NCI-H774 (cell line): ENCODE data around the gene HDAC2.

ENCODE experiments used
- DNase-seq: peaks from one replicate; lab custom pipeline; 2025; lab: John Stamatoyannopoulos, UW

The HDAC2 gene

GRCh38 chr6:113909224-113909856 lies 61.6 kb downstream of the HDAC2 start:
- peak; percentile 66 for DNase-seq

- DNase-seq, result no peak
Measured at GRCh38 chr6:113908801-113909200, 62.1 kb downstream of the HDAC2 start.

GRCh38 chr6:113907102-113907815 lies 63.7 kb downstream of the HDAC2 start:
- no peak for DNase-seq

GRCh38 chr6:113903666-113904330 lies 67.2 kb downstream of the HDAC2 start:
- peak; percentile 23 for DNase-seq

- no peak for DNase-seq
Measured at GRCh38 chr6:113901482-113901881, 69.5 kb downstream of the HDAC2 start.

GRCh38 chr6:113894712-113895674 lies 76.0 kb downstream of the HDAC2 start:
- DNase-seq, result no peak

- DNase-seq, result no peak
Measured at GRCh38 chr6:113893866-113894265, 77.1 kb downstream of the HDAC2 start.

- DNase-seq, result no peak
Measured at GRCh38 chr6:113893451-113893850, 77.5 kb downstream of the HDAC2 start.

- no peak for DNase-seq
Measured at GRCh38 chr6:113888956-113889630, 81.9 kb downstream of the HDAC2 start.

- DNase-seq, result no peak
Measured at GRCh38 chr6:113888493-113888892, 82.5 kb downstream of the HDAC2 start.

GRCh38 chr6:113886512-113886911 lies 84.4 kb downstream of the HDAC2 start:
- DNase-seq, result no peak

GRCh38 chr6:113884011-113884410 lies 86.9 kb downstream of the HDAC2 start:
- no peak for DNase-seq
